ENCODE results near the gene APBA1. TPM values are rescaled to one million over a fixed set of nuclear protein-coding genes. Genes with fewer than 3 reads are reported as not detected.

APBA1 gene
- total and polyA plus RNA-seq, 2 donors (not counting 3 experiments of a cell fraction or from before 2014, with no cell fraction given): 6.1 to 11.3 TPM

DNA sequence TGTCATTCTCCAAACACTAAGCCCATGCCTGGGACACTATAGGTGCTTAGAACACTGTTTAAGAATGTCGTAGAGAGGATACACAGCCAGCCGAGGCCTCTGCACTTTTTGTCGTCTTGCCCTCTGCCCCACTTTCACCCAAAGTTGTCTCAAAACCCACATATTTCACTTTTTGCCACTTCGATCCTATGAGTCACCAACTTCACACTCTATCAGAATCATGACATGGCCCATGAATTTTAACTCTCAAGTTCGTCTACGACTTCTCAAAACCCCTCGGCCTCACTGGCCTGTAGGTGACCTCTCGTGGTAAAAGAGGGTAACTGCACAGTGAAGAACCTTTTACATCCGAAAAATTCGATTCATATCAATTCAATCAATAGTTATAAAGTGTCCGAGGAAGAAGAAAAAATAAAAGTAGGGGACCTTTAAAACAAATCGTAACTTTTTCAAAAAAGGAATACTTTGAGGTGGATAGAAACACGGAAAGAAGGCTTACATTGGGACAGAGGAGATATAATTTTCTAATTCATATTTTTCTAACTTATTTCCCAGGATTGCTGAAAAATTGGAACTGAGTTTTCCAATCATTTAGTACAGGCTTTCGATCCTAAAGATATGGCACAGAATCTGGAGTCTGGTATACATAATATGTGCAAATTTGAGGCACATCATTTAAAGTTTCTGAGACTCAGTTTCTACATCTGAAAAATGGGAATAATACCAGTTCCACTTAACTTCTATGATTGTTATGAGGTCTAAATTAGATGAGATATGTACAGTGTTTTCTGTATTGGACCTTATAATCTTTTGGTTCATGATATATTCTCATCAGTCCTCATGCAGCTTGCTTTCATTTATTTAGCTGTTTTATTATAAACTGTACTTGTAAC lies 122.6 kb downstream of the APBA1 start:
- BruUV-seq (replicated peaks): no TSS peak
- Histone ChIP-seq H3K9me1 (replicated peaks; ENCODE audit: control insufficient read depth, extremely low read depth, insufficient read depth, low read length) (no peaks in the 10 kb centered on the region), H3K36me3 (ENCODE audit: control insufficient read depth in 2 of 2, extremely low read depth in 1 of 2, insufficient read depth in 2 of 2, low read length in 2 of 2) (no peaks in the 10 kb centered on the region), H3K4me3 (replicated peaks in 1 of 3; ENCODE audit: insufficient read depth in 1 of 3, low read depth in 1 of 3, low read length in 3 of 3) (no peak overlapping the region), H2AFZ (ENCODE audit: low read depth, low read length) (no peak overlapping the region), H4K20me1 (replicated peaks; ENCODE audit: control insufficient read depth, extremely low read depth, insufficient read depth, low read length) (no peaks in the 10 kb centered on the region), H3K9me3 (replicated peaks; ENCODE audit: control insufficient read depth, insufficient read depth, low read length) (no peaks in the 10 kb centered on the region), H3K4me2 (ENCODE audit: insufficient read depth, low read length) (no peak overlapping the region), H3K4me1 (ENCODE audit: control insufficient read depth, extremely low read depth, insufficient read depth, low read length) (no peaks in the 10 kb centered on the region), H3K27ac (ENCODE audit: insufficient read depth, low read depth, low read length) (no peak overlapping the region), H3K27me3 (ENCODE audit: control insufficient read depth in 2 of 2, insufficient read depth in 2 of 2, low read length in 2 of 2) (peaks cover 6 to 8% of the 10 kb centered on the region in 2 experiments), H3K9ac (replicated peaks; ENCODE audit: extremely low read depth, insufficient read depth, low read length) (no peak overlapping the region), H3K79me2 (ENCODE audit: control insufficient read depth, insufficient read depth, low read length) (no peaks in the 10 kb centered on the region)
- DNase-seq (ENCODE audit: low read depth, low spot score) (peak; percentile 67), FAIRE-seq (peak; percentile 88)
- ChIA-PET CTCF (interaction anchor here (1.1 to 5.5 kb wide), 15 partner anchors 11 to 382 kb away, joined by 3 to 216 read pairs (median 4); partner anchors contain the start of gene APBA1), POLR2A (no interaction called here)
- dilution Hi-C loops (cut with MboI; ENCODE audit: extremely low pct_ligation_motif_present, low sequenced_read_pairs) (no loop called here), intact Hi-C loops (cut with micrococcal nuclease) (loop anchor here (1.0 to 10.0 kb wide), 7 partner anchors 24 to 384 kb away; partner anchors contain the start of gene APBA1)
- TF ChIP-seq, protein P1, sequence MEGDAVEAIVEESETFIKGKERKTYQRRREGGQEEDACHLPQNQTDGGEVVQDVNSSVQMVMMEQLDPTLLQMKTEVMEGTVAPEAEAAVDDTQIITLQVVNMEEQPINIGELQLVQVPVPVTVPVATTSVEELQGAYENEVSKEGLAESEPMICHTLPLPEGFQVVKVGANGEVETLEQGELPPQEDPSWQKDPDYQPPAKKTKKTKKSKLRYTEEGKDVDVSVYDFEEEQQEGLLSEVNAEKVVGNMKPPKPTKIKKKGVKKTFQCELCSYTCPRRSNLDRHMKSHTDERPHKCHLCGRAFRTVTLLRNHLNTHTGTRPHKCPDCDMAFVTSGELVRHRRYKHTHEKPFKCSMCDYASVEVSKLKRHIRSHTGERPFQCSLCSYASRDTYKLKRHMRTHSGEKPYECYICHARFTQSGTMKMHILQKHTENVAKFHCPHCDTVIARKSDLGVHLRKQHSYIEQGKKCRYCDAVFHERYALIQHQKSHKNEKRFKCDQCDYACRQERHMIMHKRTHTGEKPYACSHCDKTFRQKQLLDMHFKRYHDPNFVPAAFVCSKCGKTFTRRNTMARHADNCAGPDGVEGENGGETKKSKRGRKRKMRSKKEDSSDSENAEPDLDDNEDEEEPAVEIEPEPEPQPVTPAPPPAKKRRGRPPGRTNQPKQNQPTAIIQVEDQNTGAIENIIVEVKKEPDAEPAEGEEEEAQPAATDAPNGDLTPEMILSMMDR (IDR thresholded peaks at IDR 0.05; ENCODE audit: extremely low read depth in 1 of 2, insufficient read depth in 1 of 2, low read depth in 1 of 2, low read length in 2 of 2): peak; percentile 79 to 87
- TF ChIP-seq FOS (IDR thresholded peaks at IDR 0.05; ENCODE audit: borderline replicate concordance, insufficient read depth, low read length): peak; percentile 27
- no peak for TF ChIP-seq POLR2AphosphoS5 (IDR thresholded peaks at IDR 0.05; ENCODE audit: insufficient read depth, low read depth, low read length)
